OCI-LY3 (cell line): ENCODE measurements around the gene SLC25A29.

ENCODE experiments used
- H2AFZ ChIP-seq: fragments of 200-600, 300-600 bp; shearing (Covaris generic); 2 replicates; pipeline ENCODE4 v1.6.0; 2014; ENCODE audit warnings: antibody characterized with exemption, low read depth, low read length
- H3K27ac ChIP-seq: fragments of 200-600, 300-600 bp; sonication (generic); 2 replicates; pipeline ENCODE4 v1.5.1; 2014; ENCODE audit warnings: mild to moderate bottlenecking, low read length, moderate library complexity, mixed read lengths
- H3K27me3 ChIP-seq: fragments of 200-600, 300-600 bp; sonication (generic); 2 replicates; pipeline ENCODE4 v1.6.1; 2014; ENCODE audit warnings: low read depth, low read length, mixed read lengths
- H3K36me3 ChIP-seq: fragments of 200-600, 300-600 bp; sonication (generic); replicated peaks from 2 replicates; pipeline ENCODE3; 2014; ENCODE audit warnings: low read depth, low read length, mixed read lengths
- H3K4me1 ChIP-seq: fragments of 300-600, 200-600 bp; sonication (generic); 2 replicates; pipeline ENCODE4 v1.6.1; 2014; ENCODE audit warnings: low read length, mixed read lengths
- H3K4me2 ChIP-seq: fragments of 200-600, 300-600 bp; sonication (generic); 2 replicates; pipeline ENCODE4 v1.6.1; 2014; ENCODE audit warnings: low read length, mixed read lengths
- H3K4me3 ChIP-seq: fragments of 300-600, 200-600 bp; sonication (generic); 2 replicates; pipeline ENCODE4 v1.5.1; 2014; ENCODE audit warnings: antibody characterized with exemption, mild to moderate bottlenecking, low read length, moderate library complexity
- H3K79me2 ChIP-seq: fragments of 300-600, 200-600 bp; shearing (Covaris generic); 2 replicates; pipeline ENCODE4 v1.6.1; 2014; ENCODE audit warnings: mild to moderate bottlenecking, low read length, mixed read lengths
- H3K9ac ChIP-seq: fragments of 300-600, 200-600 bp; shearing (Covaris generic); 2 replicates; pipeline ENCODE4 v1.6.0; 2014; ENCODE audit warnings: mild to moderate bottlenecking, low read length, moderate library complexity
- H3K9me3 ChIP-seq: fragments of 200-600, 300-600 bp; shearing (Covaris generic); 2 replicates; pipeline ENCODE4 v1.6.1; 2014; ENCODE audit warnings: low read length, mixed read lengths; ENCODE audit not compliant: insufficient read depth
- H4K20me1 ChIP-seq: fragments of 200-600, 300-600 bp; sonication (generic); 2 replicates; pipeline ENCODE4 v1.6.1; 2016; ENCODE audit warnings: low read length, mixed read lengths; ENCODE audit not compliant: insufficient read depth
- CTCF ChIP-seq: fragments of 200-600, 300-600 bp; sonication (generic); IDR thresholded peaks from 2 replicates; pipeline ENCODE4 v1.5.1; 2014; ENCODE audit warnings: antibody characterized with exemption, low read length, low read depth
- EZH2phosphoT487 ChIP-seq: fragments of 200-600 bp; shearing (Covaris generic); IDR thresholded peaks from 2 replicates; pipeline ENCODE4 v1.6.1; 2018; ENCODE audit warnings: antibody characterized with exemption, mixed run types, low read depth

Gene SLC25A29

DNA sequence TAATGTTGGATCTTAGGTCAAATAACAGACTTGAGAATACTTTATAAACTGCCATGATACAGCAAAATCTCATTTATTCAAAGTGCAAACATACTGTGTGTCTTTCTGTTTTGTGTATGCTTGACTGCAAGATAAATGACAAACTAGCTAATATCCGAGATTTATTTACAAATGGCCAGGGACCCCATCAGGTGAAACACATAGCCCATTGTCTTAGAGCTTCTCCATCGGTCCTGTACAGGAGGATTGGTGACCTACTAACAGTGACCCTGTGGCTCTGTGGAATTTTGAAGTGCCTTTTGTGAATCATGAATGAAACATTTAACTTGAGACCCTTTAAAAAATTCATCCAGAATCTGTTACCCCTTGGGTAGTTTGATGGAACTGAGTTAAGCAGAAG, 27.1 kb downstream of the SLC25A29 start:
- Histone ChIP-seq H4K20me1 (peaks cover 36% of the 10 kb centered on the region), H3K27me3 (no peaks in the 10 kb centered on the region), H3K27ac (no peak overlapping the region), H3K9ac (no peak overlapping the region), H2AFZ (no peak overlapping the region), H3K9me3 (no peaks in the 10 kb centered on the region), H3K4me1 (peaks cover 7% of the 10 kb centered on the region), H3K36me3 (peaks cover 37% of the 10 kb centered on the region), H3K79me2 (peaks cover 71% of the 10 kb centered on the region), H3K4me2 (no peak overlapping the region), H3K4me3 (no peak overlapping the region)
- TF ChIP-seq EZH2phosphoT487 (no peak), CTCF (no peak)

DNA sequence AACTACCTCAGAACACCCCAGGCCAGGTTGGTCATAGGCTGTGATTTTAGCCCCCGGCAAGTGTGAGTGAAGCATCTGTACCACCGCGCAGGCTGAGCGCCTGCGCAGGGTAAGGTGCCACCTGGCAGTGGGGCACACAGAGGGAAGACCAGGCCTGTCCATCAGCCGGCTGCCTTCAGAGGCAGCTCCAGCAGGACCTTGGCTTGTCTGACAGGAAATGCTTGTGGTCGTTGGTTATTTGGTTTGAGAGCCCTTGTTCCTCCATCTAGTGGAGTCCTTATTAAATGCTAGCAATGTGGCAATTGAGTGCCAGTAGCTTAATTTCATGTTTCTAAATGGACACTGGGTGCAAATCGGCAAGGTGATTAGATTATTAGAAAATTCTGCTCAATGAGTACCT, 27.5 kb downstream of the SLC25A29 start:
- H4K20me1 ChIP-seq: peaks cover 39% of the 10 kb centered on the region
- no peaks in the 10 kb centered on the region for H3K9me3 ChIP-seq
- no peaks in the 10 kb centered on the region for H3K27me3 ChIP-seq
- no peak overlapping the region for H3K27ac ChIP-seq
- H3K4me2 ChIP-seq: no peak overlapping the region
- peaks cover 7% of the 10 kb centered on the region for H3K4me1 ChIP-seq
- TF ChIP-seq EZH2phosphoT487: no peak
- no peak for TF ChIP-seq CTCF
- peaks cover 37% of the 10 kb centered on the region for H3K36me3 ChIP-seq
- no peak overlapping the region for H3K9ac ChIP-seq
- H3K4me3 ChIP-seq: no peak overlapping the region
- peaks cover 73% of the 10 kb centered on the region for H3K79me2 ChIP-seq
- no peak overlapping the region for H2AFZ ChIP-seq

GRCh38 chr14:100275214-100275613, 31.0 kb downstream of the SLC25A29 start:
- no peak overlapping the region for H2AFZ ChIP-seq
- no peaks in the 10 kb centered on the region for H3K27me3 ChIP-seq
- H4K20me1 ChIP-seq: peaks cover 56% of the 10 kb centered on the region
- no peaks in the 10 kb centered on the region for H3K9me3 ChIP-seq
- H3K27ac ChIP-seq: no peak overlapping the region
- peaks cover 93% of the 10 kb centered on the region for H3K79me2 ChIP-seq
- peak overlapping the region; percentile 14; the same call in 1 of the 2 replicates for H3K4me2 ChIP-seq
- no peak for TF ChIP-seq CTCF
- TF ChIP-seq EZH2phosphoT487: no peak
- H3K4me1 ChIP-seq: peaks cover 7% of the 10 kb centered on the region
- peaks cover 27% of the 10 kb centered on the region for H3K36me3 ChIP-seq
- H3K9ac ChIP-seq: no peak overlapping the region
- H3K4me3 ChIP-seq: no peak overlapping the region

GRCh38 chr14:100274250-100274649, 32.0 kb downstream of the SLC25A29 start:
- no peak overlapping the region for H3K9ac ChIP-seq
- peaks cover 7% of the 10 kb centered on the region for H3K4me1 ChIP-seq
- TF ChIP-seq CTCF (no peak), EZH2phosphoT487 (no peak)
- no peak overlapping the region for H3K4me2 ChIP-seq
- H3K27ac ChIP-seq: no peak overlapping the region
- no peaks in the 10 kb centered on the region for H3K27me3 ChIP-seq
- H4K20me1 ChIP-seq: peaks cover 56% of the 10 kb centered on the region
- no peaks in the 10 kb centered on the region for H3K9me3 ChIP-seq
- no peak overlapping the region for H2AFZ ChIP-seq
- H3K4me3 ChIP-seq: no peak overlapping the region
- H3K79me2 ChIP-seq: peaks cover 92% of the 10 kb centered on the region
- peaks cover 25% of the 10 kb centered on the region for H3K36me3 ChIP-seq
